ENCODE results near the gene RPL36. TPM values are rescaled to one million over a fixed set of nuclear protein-coding genes. Genes with fewer than 3 reads are reported as not detected.
A peak's percentile ranks its signal among the peaks of the same experiment; 100 is the strongest.

Gene RPL36
- total and polyA plus RNA-seq, 9 of the 15 experiments (the other 6 are each of a cell fraction or from before 2014, with no cell fraction given): 350 to 3,412 (median 1,507) TPM

- no peak for TF ChIP-seq RFX7 (CRISPR knock-in tag; IDR thresholded peaks at IDR 0.05)
- 0 out of 2 replicates have a peak, but pooled peaks have one; percentile 74 for TF ChIP-seq NFATC3 (IDR thresholded peaks at IDR 0.05)
- no peak for TF ChIP-seq RFX1 (IDR thresholded peaks at IDR 0.05)
- TF ChIP-seq TCF15 (CRISPR knock-in tag; IDR thresholded peaks at IDR 0.05): no peak
- peak; percentile 47; the same call in 1 of the 2 replicates for TF ChIP-seq ZNF24 (IDR thresholded peaks at IDR 0.05)
- TF ChIP-seq RB1 (IDR thresholded peaks at IDR 0.05; ENCODE audit: low read depth): no peak
- TF ChIP-seq WHSC1 (IDR thresholded peaks at IDR 0.05; ENCODE audit: low read length): no peak
- no peak for TF ChIP-seq ZNF766 (CRISPR knock-in tag; conservative IDR thresholded peaks at IDR 0.05)
- TF ChIP-seq CREB3 (tag; conservative IDR thresholded peaks at IDR 0.05; ENCODE audit: low read depth): no peak
- TF ChIP-seq ETV1 (tag; conservative IDR thresholded peaks at IDR 0.05; ENCODE audit: low read depth): 0 out of 2 replicates have a peak, but pooled peaks have one; percentile 37
- TF ChIP-seq FOXO4 (CRISPR knock-in tag; IDR thresholded peaks at IDR 0.05): no peak
- TF ChIP-seq ATF4 (CRISPR knock-in tag; IDR thresholded peaks at IDR 0.05): peak; percentile 98
- TF ChIP-seq ZNF436 (CRISPR knock-in tag; IDR thresholded peaks at IDR 0.05): no peak
- TF ChIP-seq ZKSCAN1 (IDR thresholded peaks at IDR 0.05; ENCODE audit: low read depth, low read length): no peak
- peak; percentile 50; the same call in 1 of the 2 replicates for TF ChIP-seq THRB (CRISPR knock-in tag; conservative IDR thresholded peaks at IDR 0.05)
- no peak for TF ChIP-seq THAP12 (CRISPR knock-in tag; IDR thresholded peaks at IDR 0.05)
- TF ChIP-seq CTBP1 (IDR thresholded peaks at IDR 0.05; ENCODE audit: borderline replicate concordance): peak; percentile 76
- TF ChIP-seq HIVEP1 (CRISPR knock-in tag; IDR thresholded peaks at IDR 0.05): no peak
- no peak for TF ChIP-seq RBM22 (IDR thresholded peaks at IDR 0.05; ENCODE audit: low read depth, low read length, poor library complexity, severe bottlenecking)
- peak; percentile 74; the same call in 1 of the 2 replicates for TF ChIP-seq LARP7 (IDR thresholded peaks at IDR 0.05)
- TF ChIP-seq PPARD (CRISPR knock-in tag; IDR thresholded peaks at IDR 0.05): no peak
Observed at GRCh38 chr19:5718579-5719273, 28.6 kb downstream of the RPL36 start (continued).

All from K562 (cell line).